Anterior cingulate cortex (tissue), 58 donors: ENCODE measurements around the gene CBX2.

Source experiments
- DNase-seq, 58 donors: peaks; one replicate each; lab custom pipeline; 2025; lab: John Stamatoyannopoulos, UW

The CBX2 gene

GRCh38 chr17:79785900-79786810 is 8.2 kb downstream of the CBX2 start:
- no peak for DNase-seq

GRCh38 chr17:79786930-79787643 is 9.1 kb downstream of the CBX2 start:
- no peak for DNase-seq

- no peak for DNase-seq
These were observed 10.5 kb downstream of the CBX2 start for GRCh38 chr17:79788455-79788854.

GRCh38 chr17:79788989-79789942 is 11.3 kb downstream of the CBX2 start:
- no peak for DNase-seq

GRCh38 chr17:79789943-79790804 is 12.2 kb downstream of the CBX2 start:
- peak in 9 of 58 donors; percentile 13 to 39 (median 26) for DNase-seq

- DNase-seq = peak in 1 of 58 donors; percentile 8
These were observed 13.1 kb downstream of the CBX2 start for GRCh38 chr17:79790805-79791734.

- no peak for DNase-seq
These were observed 13.8 kb downstream of the CBX2 start for GRCh38 chr17:79791735-79792161.

- no peak for DNase-seq
These were observed 14.5 kb downstream of the CBX2 start for GRCh38 chr17:79792341-79792871.

GRCh38 chr17:79792984-79793923 is 15.3 kb downstream of the CBX2 start:
- no peak for DNase-seq

GRCh38 chr17:79793924-79794304 is 16.0 kb downstream of the CBX2 start:
- no peak for DNase-seq

GRCh38 chr17:79794659-79795511 is 16.9 kb downstream of the CBX2 start:
- no peak for DNase-seq

GRCh38 chr17:79795795-79796443 is 18.0 kb downstream of the CBX2 start:
- no peak for DNase-seq

GRCh38 chr17:79796444-79796762 is 18.5 kb downstream of the CBX2 start:
- peak in 1 of 58 donors; percentile 54 for DNase-seq

- DNase-seq = peak; percentile 73 to 100 (median 99)
These were observed 19.0 kb downstream of the CBX2 start, which contains the start of gene CBX8 for GRCh38 chr17:79796763-79797491. TSS of gene CBX8 (minus strand) at chr17:79797077. CDS start at chr17:79796998, 79 bp downstream.
